AG09319 (cell line): ENCODE measurements around the gene TWIST2.

Experiments
- DNase-seq: peaks from one replicate; pipeline ENCODE4 v3.0.0-alpha.2; 2010; ENCODE audit warnings: low read depth; ENCODE audit errors: extremely low read depth
- TF ChIP-seq, protein P1 (sequence below): IDR thresholded peaks from 2 replicates; pipeline ENCODE4 v1.5.1; 2011; ENCODE audit warnings: low read depth, mild to moderate bottlenecking, inconsistent platforms, low read length, moderate library complexity

Gene TWIST2

GRCh38 chr2:238811759-238812158 is 36.1 kb upstream of the TWIST2 start:
- DNase-seq, result no peak
- TF ChIP-seq, protein P1, sequence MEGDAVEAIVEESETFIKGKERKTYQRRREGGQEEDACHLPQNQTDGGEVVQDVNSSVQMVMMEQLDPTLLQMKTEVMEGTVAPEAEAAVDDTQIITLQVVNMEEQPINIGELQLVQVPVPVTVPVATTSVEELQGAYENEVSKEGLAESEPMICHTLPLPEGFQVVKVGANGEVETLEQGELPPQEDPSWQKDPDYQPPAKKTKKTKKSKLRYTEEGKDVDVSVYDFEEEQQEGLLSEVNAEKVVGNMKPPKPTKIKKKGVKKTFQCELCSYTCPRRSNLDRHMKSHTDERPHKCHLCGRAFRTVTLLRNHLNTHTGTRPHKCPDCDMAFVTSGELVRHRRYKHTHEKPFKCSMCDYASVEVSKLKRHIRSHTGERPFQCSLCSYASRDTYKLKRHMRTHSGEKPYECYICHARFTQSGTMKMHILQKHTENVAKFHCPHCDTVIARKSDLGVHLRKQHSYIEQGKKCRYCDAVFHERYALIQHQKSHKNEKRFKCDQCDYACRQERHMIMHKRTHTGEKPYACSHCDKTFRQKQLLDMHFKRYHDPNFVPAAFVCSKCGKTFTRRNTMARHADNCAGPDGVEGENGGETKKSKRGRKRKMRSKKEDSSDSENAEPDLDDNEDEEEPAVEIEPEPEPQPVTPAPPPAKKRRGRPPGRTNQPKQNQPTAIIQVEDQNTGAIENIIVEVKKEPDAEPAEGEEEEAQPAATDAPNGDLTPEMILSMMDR, result no peak

- no peak for DNase-seq
- TF ChIP-seq, protein P1, result no peak
These were observed 34.8 kb upstream of the TWIST2 start for GRCh38 chr2:238813109-238813508.

- TF ChIP-seq, protein P1, result no peak
- DNase-seq, result no peak
These were observed 33.1 kb upstream of the TWIST2 start for GRCh38 chr2:238814815-238815214.

- TF ChIP-seq, protein P1, result no peak
- no peak for DNase-seq
These were observed 31.6 kb upstream of the TWIST2 start for GRCh38 chr2:238816291-238816690.

DNA sequence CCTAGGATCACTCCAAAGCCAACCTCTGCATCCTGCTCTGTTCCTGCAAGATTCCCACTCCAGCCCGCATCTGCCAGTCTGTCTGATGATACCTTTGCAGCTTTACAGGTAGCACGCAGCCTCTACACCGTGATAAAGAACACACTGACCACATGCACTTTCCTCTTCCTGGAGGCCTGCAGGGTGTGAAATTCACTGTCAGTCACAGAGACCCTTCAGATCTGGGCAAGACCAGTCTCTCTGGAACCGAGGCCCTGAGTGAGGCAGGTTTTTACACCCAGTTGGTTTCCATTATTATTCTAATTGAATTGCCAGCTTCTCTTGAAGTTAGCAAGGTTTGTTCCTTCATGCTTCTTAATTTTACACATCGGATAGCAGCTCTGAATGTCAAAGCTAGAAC is 30.5 kb upstream of the TWIST2 start:
- TF ChIP-seq, protein P1, result no peak
- DNase-seq, result no peak

- TF ChIP-seq, protein P1, result no peak
- DNase-seq, result no peak
These were observed 30.0 kb upstream of the TWIST2 start for GRCh38 chr2:238817891-238818290.

- TF ChIP-seq, protein P1, result no peak
- no peak for DNase-seq
These were observed 29.3 kb upstream of the TWIST2 start for GRCh38 chr2:238818561-238818960.
